ENCODE data around the gene CIBAR2.

DNA sequence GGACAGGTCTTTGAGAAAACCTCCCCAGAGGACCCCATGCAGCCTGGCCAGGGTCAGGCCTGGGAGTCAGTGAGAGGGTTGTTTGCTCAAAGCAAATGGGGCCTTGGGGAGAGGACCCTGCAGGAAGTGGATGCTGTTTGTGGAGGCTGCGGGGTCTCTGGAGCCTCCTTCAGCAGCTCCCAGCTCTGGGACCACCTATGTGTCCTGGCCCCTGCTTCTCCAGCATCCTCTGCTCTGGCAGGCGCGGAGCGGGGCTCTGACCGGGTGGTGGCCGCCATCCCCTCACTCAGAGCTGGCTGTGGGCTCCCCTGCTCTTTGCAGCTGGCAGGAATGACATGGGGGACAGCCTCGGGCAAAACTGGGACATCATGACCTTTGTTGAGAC lies 29.8 kb upstream of the CIBAR2 start:
- TF ChIP-seq EZH2phosphoT487 (IDR thresholded peaks at IDR 0.05; ENCODE audit: insufficient read depth, low read depth) (no peak), EZH2 (IDR thresholded peaks at IDR 0.05; ENCODE audit: insufficient read depth, poor library complexity, severe bottlenecking) (no peak)
